Subcutaneous adipose tissue (tissue), 4 donors: Measurements from ENCODE around the gene PARP9. TPM values are rescaled to one million over a fixed set of nuclear protein-coding genes. Genes with fewer than 3 reads are reported as not detected.

ENCODE experiments used
- small RNA-seq: library from RNA; depleted of rRNA; stranded (forward); fragments of <200 nt; gene quantifications from one replicate; pipeline ENCODE3, GENCODE V24; 2016
- total RNA-seq, 4 donors: library from RNA; depleted of rRNA; stranded (reverse); fragments of >200 nt; gene quantifications; one replicate each; pipeline ENCODE4 v1.1.0, GENCODE V29; 2016
- TF ChIP-seq, protein P1 (sequence below): fragments of 450-650 bp; IDR thresholded peaks from one replicate; pipeline ENCODE4 v1.5.1; 2016; ENCODE audit warnings: low read depth, mild to moderate bottlenecking, control low read depth, antibody characterized with exemption, moderate library complexity

The PARP9 gene
- total RNA-seq, 4 donors from 2014 or later = 23.6 to 50.7 (median 31.3) TPM

DNA sequence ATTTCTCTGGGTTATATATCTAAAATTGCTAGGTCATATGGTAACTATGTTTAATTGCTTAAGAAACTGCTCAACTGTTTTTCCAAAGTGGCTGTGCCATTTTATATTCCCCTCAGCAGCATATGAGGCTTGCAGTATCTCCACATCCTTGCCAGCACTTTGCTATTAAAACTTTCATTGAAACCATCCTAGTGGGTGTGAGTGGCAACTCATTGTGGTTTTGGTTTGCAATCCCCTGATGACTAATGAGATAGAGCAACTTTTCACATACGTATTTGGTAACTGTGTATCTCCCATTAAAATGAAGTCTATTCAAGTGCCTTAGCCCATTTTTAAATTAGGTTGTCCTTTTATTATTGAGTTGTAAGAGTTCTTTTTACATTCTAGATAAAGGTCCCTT lies 66.7 kb downstream of the PARP9 start:
- TF ChIP-seq, protein P1, sequence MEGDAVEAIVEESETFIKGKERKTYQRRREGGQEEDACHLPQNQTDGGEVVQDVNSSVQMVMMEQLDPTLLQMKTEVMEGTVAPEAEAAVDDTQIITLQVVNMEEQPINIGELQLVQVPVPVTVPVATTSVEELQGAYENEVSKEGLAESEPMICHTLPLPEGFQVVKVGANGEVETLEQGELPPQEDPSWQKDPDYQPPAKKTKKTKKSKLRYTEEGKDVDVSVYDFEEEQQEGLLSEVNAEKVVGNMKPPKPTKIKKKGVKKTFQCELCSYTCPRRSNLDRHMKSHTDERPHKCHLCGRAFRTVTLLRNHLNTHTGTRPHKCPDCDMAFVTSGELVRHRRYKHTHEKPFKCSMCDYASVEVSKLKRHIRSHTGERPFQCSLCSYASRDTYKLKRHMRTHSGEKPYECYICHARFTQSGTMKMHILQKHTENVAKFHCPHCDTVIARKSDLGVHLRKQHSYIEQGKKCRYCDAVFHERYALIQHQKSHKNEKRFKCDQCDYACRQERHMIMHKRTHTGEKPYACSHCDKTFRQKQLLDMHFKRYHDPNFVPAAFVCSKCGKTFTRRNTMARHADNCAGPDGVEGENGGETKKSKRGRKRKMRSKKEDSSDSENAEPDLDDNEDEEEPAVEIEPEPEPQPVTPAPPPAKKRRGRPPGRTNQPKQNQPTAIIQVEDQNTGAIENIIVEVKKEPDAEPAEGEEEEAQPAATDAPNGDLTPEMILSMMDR = no peak

DNA sequence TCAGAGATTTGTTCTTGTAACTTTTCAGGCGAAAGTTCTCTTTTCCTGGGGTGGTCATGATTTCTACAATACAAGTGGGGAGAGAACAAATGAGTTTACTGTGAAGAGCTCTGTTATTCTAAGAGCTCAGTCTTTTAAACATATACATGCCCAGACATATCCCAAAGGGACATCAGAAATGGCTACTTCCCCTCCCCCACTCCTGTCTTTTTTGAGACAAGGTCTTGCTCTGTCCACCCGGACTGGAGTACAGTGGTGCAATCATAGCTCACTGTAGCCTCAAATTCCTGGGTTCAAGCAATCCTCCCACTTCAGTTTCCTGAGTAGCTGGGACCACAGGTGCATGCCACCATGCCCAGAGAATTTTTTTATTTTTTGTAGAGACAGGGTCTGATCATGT lies 67.6 kb downstream of the PARP9 start:
- TF ChIP-seq, protein P1 = no peak

DNA sequence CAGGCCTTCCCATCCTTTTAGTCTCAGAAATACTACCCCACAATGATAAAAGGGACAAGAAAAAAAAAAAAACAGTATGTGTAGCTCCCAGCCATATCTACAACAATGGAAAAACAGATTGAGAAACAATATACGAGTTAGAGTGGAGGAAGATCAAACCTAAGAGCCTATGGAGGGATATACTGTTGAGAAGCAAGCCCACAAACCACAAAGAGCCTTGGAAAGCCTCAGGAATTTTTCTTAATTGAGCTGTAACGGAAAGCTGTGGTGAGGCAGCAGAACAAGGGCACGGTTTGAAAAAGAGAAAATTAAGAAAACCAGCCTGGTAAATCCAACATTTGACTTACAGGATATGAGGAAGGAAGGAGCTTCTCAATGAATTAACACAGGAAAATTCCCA lies 70.8 kb downstream of the PARP9 start:
- TF ChIP-seq, protein P1 = no peak

DNA sequence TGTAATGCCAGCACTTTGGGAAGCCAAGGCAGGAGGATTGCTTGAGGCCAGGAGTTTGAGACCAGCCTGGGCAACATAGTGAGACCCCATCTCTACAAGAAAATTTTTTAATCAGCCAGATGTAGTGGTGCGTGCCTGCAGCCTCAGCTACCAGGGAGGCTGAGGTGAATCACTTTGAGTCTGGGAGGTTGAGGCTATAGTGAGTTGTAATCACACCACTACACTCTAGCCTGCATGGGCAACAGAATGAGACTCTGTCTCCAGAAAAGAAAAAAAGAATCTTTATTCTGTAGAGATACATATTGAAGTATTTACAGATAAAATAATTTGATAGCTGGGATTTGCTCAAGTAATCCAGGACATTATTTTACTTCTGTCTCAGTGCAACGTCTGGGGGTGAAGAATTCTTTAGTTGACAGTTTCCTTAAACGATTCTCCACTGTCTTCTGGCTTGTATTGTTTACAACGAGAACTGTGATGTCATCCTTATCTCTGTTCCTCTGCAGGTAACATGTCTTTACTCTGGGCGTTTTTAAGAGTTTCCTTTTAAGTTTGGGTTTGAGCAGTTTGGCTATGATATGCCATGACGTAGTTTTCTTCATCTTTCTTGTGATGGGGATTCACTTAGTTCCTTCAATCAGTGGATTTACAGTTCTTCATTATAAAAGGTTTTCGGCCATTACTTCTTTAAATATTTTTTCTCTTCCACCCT lies 75.7 kb downstream of the PARP9 start:
- TF ChIP-seq, protein P1 = no peak

DNA sequence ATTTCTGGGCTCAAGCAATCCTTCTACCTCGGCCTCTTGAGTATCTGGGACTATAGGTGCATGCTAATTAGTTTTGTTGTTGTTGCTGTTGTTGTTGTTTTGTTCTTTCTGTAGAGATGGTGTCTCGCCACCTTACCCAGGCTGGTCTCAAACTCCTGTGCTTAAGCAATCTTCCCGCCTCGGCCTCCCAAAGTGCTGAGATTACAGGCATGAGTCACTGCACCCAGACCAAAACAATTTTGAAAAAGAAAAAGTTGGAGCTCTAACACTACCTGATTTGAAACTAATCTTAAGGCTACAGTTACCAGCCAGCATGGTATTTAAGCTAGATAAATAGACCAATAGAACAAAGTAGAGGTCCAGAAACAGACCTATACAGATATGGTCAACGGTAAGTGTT lies 79.1 kb downstream of the PARP9 start:
- TF ChIP-seq, protein P1 = no peak

DNA sequence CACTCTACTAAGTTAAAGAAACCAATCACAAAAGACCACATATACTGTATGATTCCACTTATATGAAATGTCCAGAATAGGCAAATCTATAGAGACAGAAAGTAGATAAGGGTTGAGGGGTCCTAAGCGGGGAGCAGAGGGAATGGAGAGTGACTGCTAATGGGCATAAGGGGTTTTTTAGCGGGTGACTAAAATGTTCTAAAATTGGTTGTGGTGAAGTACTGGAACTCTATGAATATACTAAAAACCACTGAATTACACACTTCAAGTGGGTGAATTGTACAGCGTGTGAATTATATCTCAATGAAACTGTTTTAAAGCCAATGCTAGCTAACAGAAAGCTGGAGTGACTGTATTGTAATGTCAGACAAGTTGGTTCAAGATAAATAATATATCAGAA lies 82.7 kb downstream of the PARP9 start:
- TF ChIP-seq, protein P1 = no peak

Small RNA genes lying within 50 kb of the gene (small RNA-seq; reads per million reads assigned to genes)
- gene AC096861.1 = not detected

Other genes with a start within 250 kb of the PARP9 start
- gene CSTA, start 239.1 kb downstream of the PARP9 start, total RNA-seq = 10 to 100 TPM in 3 of 4 donors, 1 to 10 TPM in 1; 6.6 to 48.1 (median 29.1) TPM
- 10 to 100 TPM; 10.4 to 20.2 (median 14.4) TPM for gene MIX23, start 181.1 kb downstream of the PARP9 start, total RNA-seq
- 10 to 100 TPM; 18.7 to 28.8 (median 24.5) TPM for gene FAM162A, start 180.1 kb downstream of the PARP9 start, total RNA-seq
- 1 to 10 TPM; 4.1 to 6.6 (median 6.1) TPM for gene WDR5B, start 148.2 kb downstream of the PARP9 start, total RNA-seq
- 10 to 100 TPM; 35.9 to 54.8 (median 42.4) TPM for gene KPNA1, start 49.4 kb downstream of the PARP9 start, total RNA-seq
- 10 to 100 TPM; 22.0 to 33.0 (median 26.3) TPM for gene DTX3L, start within 50 bp of the PARP9 start, total RNA-seq
- 10 to 100 TPM in 2 of 4 donors, 1 to 10 TPM in 2; 4.9 to 20.7 (median 8.0) TPM for gene PARP15, start 13.3 kb upstream of the PARP9 start, total RNA-seq
- gene PARP14, start 116.5 kb upstream of the PARP9 start, total RNA-seq = 100 to 1,000 TPM in 1 of 4 donors, 10 to 100 TPM in 3; 65.2 to 107 (median 85.5) TPM
- gene HSPBAP1, start 229.5 kb upstream of the PARP9 start, total RNA-seq = 10 to 100 TPM in 3 of 4 donors, 1 to 10 TPM in 1; 8.1 to 24.0 (median 20.6) TPM
- gene SLC49A4, start 230.8 kb upstream of the PARP9 start, total RNA-seq = 10 to 100 TPM; 21.1 to 27.1 (median 23.2) TPM